Endothelial cell of umbilical vein (primary cell): ENCODE measurements around the gene DDIT3.

Experiments used
- POLR2A ChIP-seq: IDR thresholded peaks from 2 replicates; pipeline ENCODE4 v1.6.1; 2012; ENCODE audit warnings: low read depth, mild to moderate bottlenecking, control low read depth, low read length
- POLR2AphosphoS5 ChIP-seq: IDR thresholded peaks from 2 replicates; pipeline ENCODE4 v1.6.1; 2012; ENCODE audit warnings: low read depth, mild to moderate bottlenecking, control low read depth, low read length, moderate library complexity; ENCODE audit not compliant: insufficient read depth

DNA sequence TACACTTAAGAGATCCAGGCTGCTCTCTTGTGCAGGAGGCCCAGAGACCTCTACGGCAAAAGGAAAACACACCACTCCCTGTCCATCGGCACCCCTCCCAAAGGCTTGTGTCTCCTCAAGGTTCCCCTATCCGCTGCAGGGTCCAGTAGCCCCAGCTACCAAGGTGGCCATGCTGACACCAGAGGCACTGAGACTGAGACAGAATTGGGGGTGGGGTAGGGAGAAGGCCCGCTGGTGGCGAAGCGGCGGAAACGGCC, 590 bp downstream of the DDIT3 start:
- TF ChIP-seq POLR2AphosphoS5 (no peak), POLR2A (no peak)
